Stimulated activated CD8-positive, alpha-beta memory T cell treated with anti-CD3 and anti-CD28 coated beads, Interleukin-15, amount 100 ng/mL, for 24 hours (primary cell): ENCODE data around the gene KRTAP19-8.

ENCODE experiments used
- DNase-seq: peaks from one replicate; pipeline ENCODE4 v3.0.0-alpha.2; 2020; ENCODE audit warnings: low read depth

Gene KRTAP19-8

GRCh38 chr21:31012133-31013089, 25.9 kb downstream of the KRTAP19-8 start:
- no peak for DNase-seq

- DNase-seq, result no peak
These were observed 26.9 kb downstream of the KRTAP19-8 start for GRCh38 chr21:31011412-31011811.

GRCh38 chr21:31008355-31008754, 29.9 kb downstream of the KRTAP19-8 start:
- no peak for DNase-seq

GRCh38 chr21:31005019-31005418, 33.3 kb downstream of the KRTAP19-8 start:
- no peak for DNase-seq

GRCh38 chr21:31003471-31003870, 34.8 kb downstream of the KRTAP19-8 start:
- no peak for DNase-seq

GRCh38 chr21:30997541-30997940, 40.7 kb downstream of the KRTAP19-8 start:
- no peak for DNase-seq

- no peak for DNase-seq
These were observed 41.5 kb downstream of the KRTAP19-8 start for GRCh38 chr21:30996728-30997127.

- DNase-seq, result no peak
These were observed 43.3 kb downstream of the KRTAP19-8 start for GRCh38 chr21:30994932-30995331.

GRCh38 chr21:30990514-30991262, 47.6 kb downstream of the KRTAP19-8 start:
- DNase-seq, result no peak

GRCh38 chr21:30988706-30989105, 49.6 kb downstream of the KRTAP19-8 start:
- no peak for DNase-seq
